GM12873 (cell line): Measurements from ENCODE around the gene PLET1.

Source experiments
- TF ChIP-seq, protein P1 (sequence below): IDR thresholded peaks from 2 replicates; pipeline ENCODE4 v1.5.1; 2012; ENCODE audit warnings: low read depth, mild to moderate bottlenecking, moderate library complexity, low read length, control low read depth; ENCODE audit not compliant: insufficient read depth; ENCODE audit errors: missing control alignments

The PLET1 gene

DNA sequence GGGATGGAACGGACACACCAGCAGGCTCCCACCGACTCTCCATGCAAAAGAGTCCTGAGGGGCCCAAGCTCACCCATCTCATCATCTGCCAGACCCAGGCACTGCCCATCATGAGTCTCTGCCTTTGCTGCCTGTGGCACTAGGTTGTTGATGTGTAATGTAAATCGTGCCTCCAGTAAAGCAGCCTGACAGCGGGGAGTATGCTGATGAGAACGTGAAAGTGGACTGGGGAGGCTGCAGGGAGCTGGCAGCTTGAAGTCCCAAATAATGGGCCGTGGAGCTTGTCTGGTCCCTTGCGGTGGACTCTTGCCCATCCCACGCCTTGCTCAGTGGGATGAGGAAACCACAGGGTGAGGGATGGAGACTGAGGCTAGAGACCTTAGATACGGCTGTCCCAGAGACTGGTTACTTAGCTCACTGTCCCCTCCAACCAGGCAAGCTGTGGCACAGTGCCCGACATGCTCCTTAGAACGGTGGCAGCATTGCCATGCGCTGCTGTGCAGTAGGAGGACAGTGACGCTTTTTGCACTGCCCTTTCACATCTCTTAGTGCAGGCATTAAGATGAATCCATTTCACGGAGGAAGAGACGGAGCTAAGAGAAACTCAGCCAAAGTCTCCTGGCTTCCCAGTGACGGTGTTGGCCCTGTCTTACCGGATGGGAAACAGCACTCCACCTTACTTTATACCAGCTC, 39.6 kb upstream of the PLET1 start:
- TF ChIP-seq, protein P1, sequence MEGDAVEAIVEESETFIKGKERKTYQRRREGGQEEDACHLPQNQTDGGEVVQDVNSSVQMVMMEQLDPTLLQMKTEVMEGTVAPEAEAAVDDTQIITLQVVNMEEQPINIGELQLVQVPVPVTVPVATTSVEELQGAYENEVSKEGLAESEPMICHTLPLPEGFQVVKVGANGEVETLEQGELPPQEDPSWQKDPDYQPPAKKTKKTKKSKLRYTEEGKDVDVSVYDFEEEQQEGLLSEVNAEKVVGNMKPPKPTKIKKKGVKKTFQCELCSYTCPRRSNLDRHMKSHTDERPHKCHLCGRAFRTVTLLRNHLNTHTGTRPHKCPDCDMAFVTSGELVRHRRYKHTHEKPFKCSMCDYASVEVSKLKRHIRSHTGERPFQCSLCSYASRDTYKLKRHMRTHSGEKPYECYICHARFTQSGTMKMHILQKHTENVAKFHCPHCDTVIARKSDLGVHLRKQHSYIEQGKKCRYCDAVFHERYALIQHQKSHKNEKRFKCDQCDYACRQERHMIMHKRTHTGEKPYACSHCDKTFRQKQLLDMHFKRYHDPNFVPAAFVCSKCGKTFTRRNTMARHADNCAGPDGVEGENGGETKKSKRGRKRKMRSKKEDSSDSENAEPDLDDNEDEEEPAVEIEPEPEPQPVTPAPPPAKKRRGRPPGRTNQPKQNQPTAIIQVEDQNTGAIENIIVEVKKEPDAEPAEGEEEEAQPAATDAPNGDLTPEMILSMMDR = no peak

DNA sequence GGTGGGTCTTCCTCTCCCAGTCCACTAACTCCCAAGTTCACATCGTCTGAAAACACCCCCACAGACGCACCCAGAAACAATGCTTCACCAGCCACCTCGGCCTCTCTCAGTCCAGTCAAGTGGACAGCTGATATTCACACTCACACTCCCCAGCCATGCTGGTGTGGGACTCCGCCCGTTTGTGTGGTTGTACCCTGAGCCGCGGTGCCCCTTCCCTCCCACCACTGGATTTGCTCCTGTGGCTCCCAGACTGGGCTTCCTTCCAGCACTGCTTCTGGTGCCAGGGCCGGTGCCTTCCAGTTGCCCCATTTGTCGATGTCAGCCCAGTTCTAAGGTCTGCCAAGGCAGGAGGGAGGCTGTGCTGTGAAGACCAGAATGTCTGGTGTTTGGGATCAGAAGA, 37.9 kb upstream of the PLET1 start:
- TF ChIP-seq, protein P1 = no peak

DNA sequence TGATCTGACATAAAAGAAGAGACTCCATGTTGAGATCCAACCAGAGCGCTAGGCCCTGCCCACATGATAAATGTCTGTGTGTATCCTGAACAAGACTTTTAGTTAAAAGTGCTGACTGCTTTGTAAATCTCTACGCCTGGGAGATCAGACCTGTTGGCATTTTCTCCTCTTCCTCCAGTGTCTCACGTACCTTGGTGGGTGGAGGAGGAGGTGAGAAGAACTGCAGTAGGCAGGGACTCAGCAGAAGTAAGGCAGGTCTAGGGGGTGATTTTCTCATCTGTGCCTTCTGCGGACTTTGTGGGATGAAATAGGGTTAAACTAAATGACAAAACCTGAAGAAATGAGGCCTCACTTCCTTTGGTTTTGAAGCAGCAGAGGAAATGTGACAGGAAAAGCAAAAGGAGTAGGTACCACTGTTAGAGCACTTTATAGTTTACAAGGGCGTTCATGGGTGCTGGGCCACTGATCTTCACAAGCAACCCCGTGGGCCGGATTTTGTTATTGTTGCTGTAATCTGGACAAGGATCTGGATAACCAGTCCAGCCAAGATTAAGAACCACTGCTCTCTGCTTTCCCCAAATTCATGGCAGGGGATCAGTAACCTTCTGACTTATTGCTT, 36.7 kb upstream of the PLET1 start:
- TF ChIP-seq, protein P1 = no peak

DNA sequence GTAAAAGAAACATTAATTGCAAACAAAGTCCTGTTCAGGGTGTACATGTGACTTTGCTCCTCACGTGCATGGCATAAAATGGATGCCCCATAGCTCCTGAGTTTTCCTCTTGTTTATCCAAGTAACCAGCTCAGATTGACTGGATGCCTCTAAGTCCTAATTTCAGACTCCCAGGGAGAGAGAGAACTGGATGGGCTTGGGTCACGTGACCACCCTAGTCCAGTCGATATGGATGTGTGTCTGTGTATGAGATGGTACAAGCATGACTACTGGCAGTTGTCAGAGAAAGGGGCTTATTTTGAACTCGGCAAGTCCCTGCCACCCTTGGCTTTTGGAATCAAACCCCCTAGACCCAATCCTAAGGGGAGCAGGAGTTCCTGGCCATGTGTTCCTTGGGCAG, 35.4 kb upstream of the PLET1 start:
- TF ChIP-seq, protein P1 = no peak

DNA sequence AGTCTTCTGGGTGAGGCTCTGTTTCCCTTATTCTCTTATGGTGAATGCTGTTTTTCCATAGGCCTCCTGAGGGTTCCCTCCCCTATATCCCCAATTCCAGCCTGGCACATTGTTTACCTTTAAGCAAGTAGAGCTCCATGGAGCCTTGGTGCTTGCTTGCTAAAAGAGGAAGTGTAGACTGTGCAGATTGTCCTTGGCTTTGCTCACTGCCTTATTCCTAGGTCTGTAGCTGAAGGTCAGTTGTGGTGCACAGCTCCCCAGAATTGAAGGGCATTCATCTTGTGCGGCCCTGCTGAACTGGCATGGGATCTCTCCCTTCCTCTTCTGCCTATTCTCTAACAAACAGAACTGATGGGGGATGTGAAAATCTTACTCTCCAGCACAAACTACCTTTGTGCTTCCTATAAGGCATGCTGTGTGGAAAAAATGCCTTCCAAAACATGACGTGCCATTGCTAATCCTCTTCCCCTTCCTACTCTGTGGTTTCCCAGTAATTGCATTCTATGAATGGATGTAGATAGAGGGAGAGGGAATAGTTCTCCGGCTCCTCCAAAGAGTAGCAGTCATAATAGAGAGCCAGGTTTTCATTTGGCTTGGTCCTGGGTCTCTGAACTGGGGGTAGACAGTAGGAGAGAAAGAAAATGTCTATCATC, 34.2 kb upstream of the PLET1 start:
- TF ChIP-seq, protein P1 = no peak

DNA sequence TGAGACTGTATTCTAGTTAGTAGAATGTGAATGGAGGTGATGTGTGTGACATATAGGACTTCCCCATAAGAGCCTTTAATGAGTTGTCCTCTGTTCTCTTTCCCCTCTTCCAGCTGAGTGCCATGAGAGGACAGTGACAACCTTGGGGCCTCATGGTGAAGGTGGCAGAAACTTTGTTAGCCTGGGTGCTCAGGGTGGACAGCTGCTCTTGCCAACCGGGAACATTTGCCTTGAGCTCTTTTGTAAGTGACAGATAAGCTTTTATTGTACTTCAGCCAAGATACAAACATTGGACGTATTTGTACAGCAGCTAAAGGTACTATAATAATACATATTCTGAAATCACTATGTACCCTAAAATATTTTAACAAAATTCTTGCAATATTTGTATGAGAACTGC, 33.0 kb upstream of the PLET1 start:
- TF ChIP-seq, protein P1 = no peak

DNA sequence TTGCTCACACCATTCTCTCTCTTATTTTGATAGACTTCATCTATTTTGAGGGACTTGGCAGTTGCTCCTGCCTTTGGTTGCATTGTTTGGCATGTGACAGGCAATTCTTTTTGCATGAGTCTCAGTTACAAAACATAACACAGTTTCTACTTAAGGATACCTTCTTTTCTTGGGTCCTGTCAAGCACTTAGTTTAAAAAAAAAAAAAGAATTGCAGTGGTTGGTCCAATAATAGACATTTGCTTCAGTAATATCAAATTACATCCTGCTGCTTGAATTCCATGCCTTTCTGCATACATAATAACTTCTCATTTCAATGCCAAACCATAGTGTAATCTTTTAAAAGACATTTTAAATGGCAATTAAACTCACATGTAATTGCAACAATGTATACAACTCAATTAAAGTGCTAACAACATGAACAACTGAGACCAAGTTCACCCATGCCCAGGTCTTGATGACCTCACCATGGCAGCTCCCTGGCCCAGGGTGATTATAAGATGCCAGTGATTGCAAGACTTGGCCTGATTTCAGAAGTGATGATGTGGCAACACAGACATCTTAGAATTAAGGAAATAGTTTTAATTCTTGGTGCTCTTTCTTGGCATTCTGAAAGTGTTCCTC, 32.2 kb upstream of the PLET1 start:
- TF ChIP-seq, protein P1 = no peak
